HL-60/S4 treated with retinoic acid at 250 ng/mL for 4 days and 3 days (cell line): ENCODE results near the gene IL18BP.

Experiments used
- in situ Hi-C: fragments of 300-500 bp; cut with MboI; formaldehyde crosslinking; loops from 2 replicates; pipeline ENCODE4 v1.7.0; 2022; ENCODE audit warnings: low sequenced_read_pairs

IL18BP gene

GRCh38 chr11:72010529-72011233, 12.0 kb downstream of the IL18BP start:
- in situ Hi-C loops = no loop called here

GRCh38 chr11:72012091-72012630, 13.5 kb downstream of the IL18BP start:
- in situ Hi-C loops = no loop called here

- in situ Hi-C loops = no loop called here
Observed at GRCh38 chr11:72012897-72013721, 14.4 kb downstream of the IL18BP start.

GRCh38 chr11:72013765-72014711, 15.3 kb downstream of the IL18BP start:
- in situ Hi-C loops = no loop called here

- in situ Hi-C loops = no loop called here
Observed at GRCh38 chr11:72014761-72015320, 16.1 kb downstream of the IL18BP start.

GRCh38 chr11:72015511-72016061, 16.9 kb downstream of the IL18BP start:
- in situ Hi-C loops = no loop called here

- in situ Hi-C loops = no loop called here
Observed at GRCh38 chr11:72018171-72018570, 19.5 kb downstream of the IL18BP start.

- in situ Hi-C loops = no loop called here
Observed at GRCh38 chr11:72023335-72023734, 24.6 kb downstream of the IL18BP start.

GRCh38 chr11:72024069-72024754, 25.5 kb downstream of the IL18BP start:
- in situ Hi-C loops = no loop called here

GRCh38 chr11:72026090-72026489, 27.4 kb downstream of the IL18BP start:
- in situ Hi-C loops = loop anchor here (25.0 kb wide), 1 partner anchor 411 kb away; the partner anchor contains the start of gene CLPB

GRCh38 chr11:72030472-72031045, 31.9 kb downstream of the IL18BP start:
- in situ Hi-C loops = loop anchor here (25.0 kb wide), 1 partner anchor 407 kb away; the partner anchor contains the start of gene CLPB

GRCh38 chr11:72036687-72037086, 38.0 kb downstream of the IL18BP start:
- in situ Hi-C loops = loop anchor here (25.0 kb wide), 1 partner anchor 401 kb away; the partner anchor contains the start of gene CLPB

- in situ Hi-C loops = loop anchor here (25.0 kb wide), 1 partner anchor 400 kb away; the partner anchor contains the start of gene CLPB
Observed at GRCh38 chr11:72037554-72038311, 39.0 kb downstream of the IL18BP start.

GRCh38 chr11:72038491-72038890, 39.8 kb downstream of the IL18BP start:
- in situ Hi-C loops = loop anchor here (25.0 kb wide), 1 partner anchor 399 kb away; the partner anchor contains the start of gene CLPB

GRCh38 chr11:72039031-72039855, 40.5 kb downstream of the IL18BP start:
- in situ Hi-C loops = loop anchor here (25.0 kb wide), 1 partner anchor 398 kb away; the partner anchor contains the start of gene CLPB

- in situ Hi-C loops = loop anchor here (25.0 kb wide), 1 partner anchor 397 kb away; the partner anchor contains the start of gene CLPB
Observed at GRCh38 chr11:72039856-72040401, 41.2 kb downstream of the IL18BP start.
